HG02840 (cell line): ENCODE data around the gene PUS1.
A peak's percentile ranks its signal among the peaks of the same experiment; 100 is the strongest.

Source experiments
- ATAC-seq: cut with Tn5 transposase; IDR thresholded peaks from one replicate; pipeline ENCODE4 v1.9.1; 2021; ENCODE audit warnings: mild to moderate bottlenecking, moderate library complexity, moderate number of reproducible peaks; ENCODE audit not compliant: unreplicated experiment, low FRiP score

The PUS1 gene

DNA sequence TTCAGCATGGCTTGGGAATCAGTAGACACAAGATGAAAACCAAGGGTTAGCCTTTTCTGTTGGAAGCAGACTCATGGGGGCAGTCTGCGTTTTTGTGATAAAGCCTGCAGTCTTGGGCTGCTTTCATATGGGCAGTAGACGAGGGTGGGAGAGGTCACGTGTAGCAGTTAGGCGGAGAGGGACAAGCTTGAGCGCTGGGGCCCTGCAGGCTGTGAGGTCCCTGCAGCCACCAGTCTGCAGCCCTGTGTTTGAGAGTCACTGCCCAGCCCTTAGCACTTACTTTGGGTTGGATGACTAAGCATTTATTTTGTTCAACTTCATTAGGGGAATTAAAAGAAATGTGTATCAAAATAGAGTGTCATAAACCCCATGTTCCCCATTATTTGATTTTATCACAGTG lies 57.8 kb downstream of the PUS1 start:
- ATAC-seq, result no peak

DNA sequence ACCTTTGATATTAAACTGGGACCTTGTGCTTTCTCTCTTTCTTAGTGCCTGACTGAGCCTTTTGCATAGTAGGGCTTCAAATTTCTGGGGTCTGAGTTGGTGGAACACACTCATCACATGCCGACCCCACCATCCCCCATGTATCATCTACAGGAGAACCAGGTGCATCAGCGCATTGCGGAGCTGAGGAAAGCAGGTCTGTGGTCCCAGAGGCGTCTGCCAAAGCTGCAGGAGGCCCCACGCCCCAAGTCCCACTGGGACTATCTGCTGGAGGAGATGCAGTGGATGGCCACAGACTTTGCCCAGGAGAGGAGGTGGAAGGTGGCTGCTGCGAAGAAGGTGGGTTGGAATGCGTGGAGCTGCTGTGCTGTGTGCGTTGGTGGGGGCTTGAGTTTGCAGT lies 58.5 kb downstream of the PUS1 start:
- no peak for ATAC-seq

DNA sequence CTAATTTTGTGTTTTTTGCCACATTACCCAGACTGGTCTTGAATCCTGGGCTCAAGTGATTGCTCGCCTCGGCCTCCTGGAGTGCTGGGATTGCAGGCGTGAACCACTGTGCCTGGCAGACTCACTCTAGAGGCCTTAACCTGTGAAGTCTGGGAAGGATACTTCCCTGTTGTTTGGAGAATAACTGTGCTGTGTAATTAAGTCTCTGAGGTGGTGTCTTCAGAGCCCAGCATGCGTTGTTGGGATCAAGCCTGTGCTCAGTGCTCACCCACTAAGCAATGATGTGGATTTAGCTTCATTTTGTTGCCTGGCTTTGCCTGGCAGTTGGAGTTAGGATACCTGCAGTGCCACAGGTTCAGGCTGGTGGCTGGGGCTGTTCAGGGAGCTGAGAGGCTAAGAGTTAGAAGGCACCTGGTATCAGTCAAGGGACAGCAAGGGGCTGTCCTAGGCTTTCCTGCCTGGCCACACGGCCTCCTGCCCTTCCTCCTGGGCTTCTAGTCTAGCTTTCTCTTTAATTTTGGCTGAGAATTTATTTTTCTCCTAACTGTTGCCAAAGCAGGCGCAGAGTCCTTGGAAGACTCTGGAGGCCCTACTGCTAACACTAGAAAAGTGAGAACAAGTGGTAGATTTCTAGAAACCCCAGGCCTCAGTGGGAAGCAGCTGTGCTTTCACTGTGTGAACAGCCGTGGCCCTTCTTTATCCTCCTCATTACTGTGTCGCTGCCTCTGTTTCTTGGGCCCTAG lies 59.1 kb downstream of the PUS1 start:
- ATAC-seq, result no peak

DNA sequence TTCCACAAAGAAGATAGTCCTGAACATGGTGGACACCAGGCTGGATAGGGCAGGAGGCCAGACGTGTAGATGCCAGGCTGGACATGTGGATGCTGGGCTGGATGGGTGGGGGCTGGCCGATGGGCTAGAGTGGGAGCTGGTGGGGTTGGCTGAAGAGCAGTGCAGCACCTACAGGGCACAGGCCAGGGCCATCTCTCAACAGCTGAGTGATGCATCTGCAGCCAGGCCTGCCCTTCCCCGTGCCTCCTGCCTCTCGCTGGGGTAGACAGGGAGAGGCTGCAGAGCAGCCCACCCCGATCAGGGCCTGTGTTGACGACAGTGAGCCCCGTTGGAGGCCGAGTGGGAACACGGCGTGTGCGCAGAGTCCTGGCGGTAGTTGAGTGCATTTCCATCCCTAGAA lies 59.9 kb downstream of the PUS1 start:
- no peak for ATAC-seq

DNA sequence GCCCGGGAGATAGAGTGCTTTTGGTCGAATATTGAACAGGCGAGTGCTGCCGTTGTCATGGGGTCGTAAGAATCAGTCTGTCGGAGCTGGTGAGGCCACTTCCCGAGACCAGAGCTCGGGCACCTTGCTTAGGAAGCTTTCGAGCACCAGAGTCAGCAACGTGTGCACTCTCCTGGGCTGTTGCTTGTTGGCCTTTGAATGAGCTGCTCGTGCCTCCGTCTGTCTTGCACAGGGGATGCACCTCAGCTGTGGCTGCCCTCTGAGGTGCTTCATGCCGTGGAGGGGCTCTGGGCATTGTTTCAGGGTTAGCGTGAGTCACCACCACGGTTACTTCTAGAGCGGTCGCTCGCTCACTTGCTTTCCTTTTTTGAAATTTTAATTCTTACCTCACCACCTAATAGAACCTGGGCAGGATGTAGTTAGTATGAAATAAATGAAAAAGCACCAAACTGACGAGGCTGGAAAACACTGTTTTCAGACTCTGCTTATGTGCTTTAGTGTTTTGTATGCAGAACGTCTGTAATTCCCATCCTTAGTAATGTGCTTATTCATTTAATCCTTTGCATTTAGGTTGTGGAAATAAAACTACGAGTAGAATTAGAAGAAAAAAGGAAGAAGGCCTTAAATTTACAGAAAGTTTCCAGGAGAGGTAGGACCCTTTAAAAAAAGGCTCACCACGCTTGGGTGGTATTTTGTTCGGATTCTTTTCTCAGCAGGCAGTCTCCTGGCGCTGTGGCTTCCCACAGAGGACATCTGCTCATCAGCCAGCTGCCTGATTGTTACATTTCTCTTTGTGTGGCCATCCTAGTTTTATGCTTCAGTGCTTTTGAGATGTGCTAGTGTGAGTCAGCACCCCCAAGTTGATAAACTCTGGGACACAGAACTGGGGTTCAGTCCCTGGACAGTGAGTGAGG lies 61.2 kb downstream of the PUS1 start:
- no peak for ATAC-seq

DNA sequence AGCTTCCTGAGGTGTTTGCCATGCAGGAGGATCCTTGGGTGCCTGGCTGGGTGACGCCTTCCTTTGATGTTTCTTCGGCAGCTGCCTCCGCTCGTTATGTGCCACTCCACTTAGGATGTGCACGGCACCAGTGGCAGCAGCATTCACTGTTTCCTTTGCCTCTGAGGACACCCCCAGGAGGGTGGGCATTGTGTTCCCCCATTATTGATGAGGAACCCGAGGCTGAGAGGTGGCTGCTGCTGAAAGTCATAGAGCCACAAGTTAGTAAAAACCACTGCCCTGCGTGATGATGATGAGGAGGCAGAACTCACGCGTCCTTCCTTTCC lies 61.9 kb downstream of the PUS1 start:
- ATAC-seq, result no peak

DNA sequence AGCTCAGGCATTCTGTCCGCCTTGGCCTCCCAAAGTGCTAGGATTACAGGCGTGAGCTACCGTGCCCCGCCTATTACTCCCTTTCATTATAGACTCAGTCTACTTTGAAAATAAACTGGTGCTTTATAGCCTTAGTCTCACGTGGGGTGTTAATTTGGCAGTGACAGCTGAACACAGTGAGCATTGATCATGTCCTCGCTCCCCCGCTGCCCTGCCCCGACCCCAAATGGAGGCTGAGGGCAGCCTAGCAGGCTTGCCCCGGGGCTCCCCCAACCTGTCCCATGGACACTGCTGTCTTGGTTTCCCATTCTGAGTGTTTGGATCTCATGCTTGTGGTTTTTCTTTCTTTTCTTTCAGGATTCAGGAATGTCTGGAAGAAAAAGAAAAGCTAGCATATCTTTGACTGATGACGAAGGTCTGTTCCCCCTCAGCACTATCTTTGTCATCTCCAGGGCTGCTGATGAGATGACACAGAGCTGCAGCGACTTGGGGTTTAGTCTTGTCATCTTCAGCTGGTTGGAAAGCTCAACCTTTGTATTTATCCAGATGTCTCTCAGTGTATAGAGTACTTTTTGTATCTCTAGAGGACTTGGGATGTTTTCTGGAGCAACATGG lies 62.8 kb downstream of the PUS1 start:
- ATAC-seq, result no peak

DNA sequence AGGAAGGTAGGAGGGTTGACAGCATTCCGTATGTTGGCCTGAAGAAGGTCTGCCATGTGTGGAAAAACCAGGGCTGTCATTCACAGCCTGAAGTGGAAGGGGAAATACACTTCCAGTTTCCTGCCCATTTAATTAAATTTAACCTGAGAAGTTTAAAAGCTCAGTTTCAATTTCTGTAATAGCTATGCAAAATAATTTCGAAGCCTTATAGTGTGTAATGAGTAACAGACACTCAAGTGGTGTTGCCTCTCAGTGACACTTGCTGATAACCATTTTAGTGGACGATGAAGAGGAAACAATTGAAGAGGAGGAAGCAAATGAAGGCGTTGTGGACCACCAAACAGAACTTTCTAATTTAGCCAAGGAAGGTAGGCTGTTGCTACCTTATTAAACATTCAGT lies 65.5 kb downstream of the PUS1 start:
- ATAC-seq, result peak; percentile 71
